WTC11 (cell line): ENCODE results near the gene ZNF48. TPM values are rescaled to one million over a fixed set of nuclear protein-coding genes. Genes with fewer than 3 reads are reported as not detected.
A peak's percentile ranks its signal among the peaks of the same experiment; 100 is the strongest.

Experiments
- ATAC-seq: fragments of 200-7000 bp; cut with Tn5 transposase; 2 replicates; pipeline ENCODE4 v1.10.0; 2021; ENCODE audit warnings: mild to moderate bottlenecking, moderate library complexity
- Bru-seq: library from RNA; stranded (reverse); fragments of 400-500 nt; gene quantifications from one replicate; lab custom pipeline; 2021; lab: Mats Ljungman, UMichigan
- CTCF ChIA-PET: fragments of 300-600 bp; sonication (Branson Sonifier 250); formaldehyde crosslinking; loops from one replicate; lab custom pipeline; 2021; ENCODE audit warnings: antibody characterized with exemption; lab: Charles Lee
- POLR2A ChIA-PET: fragments of 350-600 bp; sonication (Branson Sonifier 250); formaldehyde crosslinking; loops from one replicate; lab custom pipeline; 2021; ENCODE audit warnings: antibody characterized with exemption; lab: Charles Lee
- DNase-seq: peaks from one replicate; pipeline ENCODE4 v3.0.0; 2021; ENCODE audit warnings: low spot score
- H3K27ac Mint-ChIP-seq: 2 replicates; pipeline ENCODE4 v1.8.0; 2021; ENCODE audit warnings: mixed read lengths
- H3K27me3 Mint-ChIP-seq: 2 replicates; pipeline ENCODE4 v1.8.0; 2021; ENCODE audit warnings: low read depth, mild to moderate bottlenecking, moderate library complexity, mixed read lengths
- H3K36me3 Mint-ChIP-seq: 2 replicates; pipeline ENCODE4 v1.8.0; 2021; ENCODE audit warnings: mixed read lengths
- H3K4me1 Mint-ChIP-seq: 2 replicates; pipeline ENCODE4 v1.8.0; 2022; ENCODE audit warnings: mixed read lengths
- H3K4me3 Mint-ChIP-seq: 2 replicates; pipeline ENCODE4 v1.8.0; 2021; ENCODE audit warnings: mild to moderate bottlenecking, moderate library complexity, mixed read lengths
- H3K9me3 Mint-ChIP-seq: 2 replicates; pipeline ENCODE4 v1.8.0; 2021; ENCODE audit warnings: mixed read lengths
- CBFB ChIP-seq: sonication (generic); formaldehyde crosslinking; IDR thresholded peaks from 2 replicates; pipeline ENCODE4 v1.8.1; 2022; ENCODE audit warnings: mild to moderate bottlenecking, low read depth, missing genetic modification reagents
- ETV6 ChIP-seq: sonication (generic); formaldehyde crosslinking; IDR thresholded peaks from 2 replicates; pipeline ENCODE4 v1.8.1; 2022; ENCODE audit warnings: mild to moderate bottlenecking, missing genetic modification reagents
- MXD4 ChIP-seq: fragments of 250-450 bp; sonication (Bioruptor Pico); IDR thresholded peaks from 2 replicates; pipeline ENCODE4 v1.8.0; 2021; ENCODE audit warnings: mild to moderate bottlenecking, moderate library complexity, borderline replicate concordance
- MYBL2 ChIP-seq: sonication (generic); formaldehyde crosslinking; IDR thresholded peaks from 2 replicates; pipeline ENCODE4 v1.8.1; 2023; ENCODE audit warnings: mild to moderate bottlenecking, moderate library complexity, missing genetic modification reagents
- NFE2L1 ChIP-seq: sonication (generic); formaldehyde crosslinking; IDR thresholded peaks from 2 replicates; pipeline ENCODE4 v1.8.1; 2023; ENCODE audit warnings: missing genetic modification reagents
- RORB ChIP-seq: fragments of 250-450 bp; sonication (Bioruptor Pico); IDR thresholded peaks from 2 replicates; pipeline ENCODE4 v1.9.0; 2021; ENCODE audit warnings: mild to moderate bottlenecking
- SP1 ChIP-seq: sonication (generic); formaldehyde crosslinking; conservative IDR thresholded peaks from 2 replicates; pipeline ENCODE4 v1.8.1; 2022; ENCODE audit warnings: missing genetic modification reagents
- ZNF121 ChIP-seq: sonication (generic); formaldehyde crosslinking; IDR thresholded peaks from 2 replicates; pipeline ENCODE4 v1.8.0; 2023; ENCODE audit warnings: missing genetic modification reagents
- ZNF423 ChIP-seq: fragments of 250-450 bp; sonication (Bioruptor Pico); IDR thresholded peaks from 2 replicates; pipeline ENCODE4 v2.1.2; 2022; ENCODE audit warnings: mild to moderate bottlenecking, moderate library complexity
- long read RNA-seq, 3 experiments: library from RNA in 1 of 3; library from capped mRNA in 1 of 3; library from polyadenylated mRNA in 1 of 3; unstranded in 2 of 3; stranded (forward) in 1 of 3; transcript quantifications; one replicate each; pipeline ENCODE4 v2.0.0, GENCODE V29; 2021
- total RNA-seq: library from RNA; stranded (reverse); gene quantifications from 3 replicates; pipeline ENCODE4 v1.2.3, GENCODE V29; 2021
- TF ChIP-seq, protein P1 (sequence below): sonication (generic); formaldehyde crosslinking; IDR thresholded peaks from 2 replicates; pipeline ENCODE4 v1.8.0; 2022; ENCODE audit warnings: mild to moderate bottlenecking, missing genetic modification reagents
- TF ChIP-seq, protein P2 (sequence below): sonication (generic); formaldehyde crosslinking; IDR thresholded peaks from 2 replicates; pipeline ENCODE4 v1.8.1; 2023; ENCODE audit warnings: mild to moderate bottlenecking, moderate library complexity, missing genetic modification reagents
- TF ChIP-seq, protein P3 (sequence below): sonication (generic); formaldehyde crosslinking; IDR thresholded peaks from 2 replicates; pipeline ENCODE4 v1.8.1; 2022; ENCODE audit warnings: missing genetic modification reagents, borderline replicate concordance
- TF ChIP-seq, protein P4 (sequence below): sonication (generic); formaldehyde crosslinking; IDR thresholded peaks from 2 replicates; pipeline ENCODE4 v1.8.0; 2022; ENCODE audit warnings: mild to moderate bottlenecking, missing genetic modification reagents
- TF ChIP-seq, protein P5 (sequence below): sonication (generic); formaldehyde crosslinking; IDR thresholded peaks from 2 replicates; pipeline ENCODE4 v1.8.1; 2023; ENCODE audit warnings: mild to moderate bottlenecking, missing genetic modification reagents, moderate library complexity
- TF ChIP-seq, protein P6 (sequence below): sonication (generic); formaldehyde crosslinking; IDR thresholded peaks from 2 replicates; pipeline ENCODE4 v1.8.1; 2022; ENCODE audit warnings: low read depth, mild to moderate bottlenecking, moderate library complexity, missing genetic modification reagents, borderline replicate concordance
- TF ChIP-seq, protein P7 (sequence below): sonication (generic); formaldehyde crosslinking; IDR thresholded peaks from 2 replicates; pipeline ENCODE4 v1.8.1; 2023; ENCODE audit warnings: mild to moderate bottlenecking, missing genetic modification reagents, moderate library complexity
- TF ChIP-seq, protein P8 (sequence below): sonication (generic); formaldehyde crosslinking; IDR thresholded peaks from 2 replicates; pipeline ENCODE4 v1.8.1; 2022; ENCODE audit warnings: mild to moderate bottlenecking, missing genetic modification reagents, moderate library complexity, borderline replicate concordance
- TF ChIP-seq, protein P9 (sequence below): sonication (generic); formaldehyde crosslinking; IDR thresholded peaks from 2 replicates; pipeline ENCODE4 v1.8.1; 2023; ENCODE audit warnings: mild to moderate bottlenecking, missing genetic modification reagents, borderline replicate concordance

ZNF48 gene
- total RNA-seq, result 31.3 to 39.3 TPM (median 32.1 TPM) in 3 replicates
- percentile 66 among the genes with signal in this experiment for Bru-seq, nascent RNA
- long read RNA-seq, experiment 1, transcript ZNF48-201 (2 exons, 3,234 nt), result minor isoform, 49 of 139 reads
- long read RNA-seq, experiment 1, transcript ZNF48-203 (3 exons, 912 nt), result major isoform, 74 of 139 reads
- long read RNA-seq, experiment 1, partial matches to known transcripts, result 0 of 139 reads
- long read RNA-seq, experiment 1, other reads (novel, unspliced or antisense), result 16 of 139 reads
- long read RNA-seq, experiment 2, transcript ZNF48-201 (2 exons, 3,234 nt), result minor isoform, 10 of 51 reads
- long read RNA-seq, experiment 2, transcript ZNF48-203 (3 exons, 912 nt), result major isoform, 14 of 51 reads
- long read RNA-seq, experiment 2, partial matches to known transcripts, result 0 of 51 reads
- long read RNA-seq, experiment 2, other reads (novel, unspliced or antisense), result 27 of 51 reads
- long read RNA-seq, experiment 3, partial matches to known transcripts, result 0 of 6 reads
- long read RNA-seq, experiment 3, other reads (novel, unspliced or antisense), result 6 of 6 reads

DNA sequence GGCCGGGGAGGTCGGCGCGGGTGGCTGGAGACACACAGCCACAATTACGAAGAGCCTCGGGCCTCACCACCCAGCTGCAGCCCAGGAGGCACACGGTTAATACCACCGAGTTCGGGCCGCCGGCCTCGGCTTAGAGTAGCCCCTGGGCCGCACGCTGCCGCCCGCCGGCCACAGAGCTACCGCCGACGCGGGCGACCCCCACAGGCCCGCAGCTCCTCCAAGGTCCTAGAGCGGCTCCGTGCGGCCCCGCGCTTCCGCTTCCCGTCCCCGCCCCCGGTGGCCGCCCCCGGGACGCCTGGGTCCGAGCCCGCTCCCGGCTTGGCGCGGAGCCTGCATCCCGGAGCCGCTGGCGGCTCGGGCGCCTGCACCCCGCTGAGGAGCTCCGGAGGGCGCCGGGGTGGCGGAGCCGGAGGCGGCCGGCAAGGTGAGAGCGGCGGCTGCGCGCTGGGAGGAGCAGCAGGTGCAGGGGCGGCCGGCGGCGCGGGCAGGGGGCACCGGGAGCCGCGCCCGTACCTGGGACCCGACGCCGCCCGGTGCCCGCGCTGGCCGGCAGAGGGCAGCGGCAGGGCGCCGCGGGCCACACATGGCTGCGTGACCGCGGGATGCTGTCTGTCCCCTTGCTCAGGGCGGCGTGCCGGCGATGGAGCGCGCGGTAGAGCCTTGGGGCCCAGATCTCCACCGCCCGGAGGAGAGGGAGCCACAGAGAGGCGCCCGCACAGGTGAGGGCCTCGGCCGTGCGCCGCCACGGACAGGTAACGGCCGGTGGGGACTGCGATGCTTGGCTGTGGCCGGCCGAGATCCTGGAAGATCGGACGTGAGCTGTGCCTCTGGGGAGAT is at the start of gene ZNF48:
ZNF48 (plus strand) TSS at position 266 of the 837 bp plus-strand sequence; CDS start at position 641, 375 bp downstream.
- H3K4me1 Mint-ChIP-seq, result peaks cover 36% of the 10 kb centered on the region
- ATAC-seq, result peak; percentile 81
- H3K9me3 Mint-ChIP-seq, result no peaks in the 10 kb centered on the region
- ChIA-PET POLR2A (interaction anchor here (0.7 to 2.0 kb wide), 11 partner anchors 9 to 163 kb away, joined by 3 to 26 read pairs (median 5); partner anchors contain the start of genes CD2BP2, MYL11, ZNF764 and ZNF771), CTCF (interaction anchor here (0.5 to 9.3 kb wide), 18 partner anchors 9 to 283 kb away, joined by 3 to 97 read pairs (median 5); partner anchors contain the start of genes CD2BP2, DCTPP1, GDPD3 and SEPTIN1)
- H3K27me3 Mint-ChIP-seq, result peaks cover 4% of the 10 kb centered on the region; the same call in 1 of the 2 replicates
- H3K27ac Mint-ChIP-seq, result peak within 1 kb of the TSS; percentile 98
- peak within 1 kb of the TSS; percentile 97 for H3K4me3 Mint-ChIP-seq
- peak; percentile 85 for DNase-seq
- peaks cover 5% of the 10 kb centered on the region for H3K36me3 Mint-ChIP-seq
- TF ChIP-seq, protein P1, sequence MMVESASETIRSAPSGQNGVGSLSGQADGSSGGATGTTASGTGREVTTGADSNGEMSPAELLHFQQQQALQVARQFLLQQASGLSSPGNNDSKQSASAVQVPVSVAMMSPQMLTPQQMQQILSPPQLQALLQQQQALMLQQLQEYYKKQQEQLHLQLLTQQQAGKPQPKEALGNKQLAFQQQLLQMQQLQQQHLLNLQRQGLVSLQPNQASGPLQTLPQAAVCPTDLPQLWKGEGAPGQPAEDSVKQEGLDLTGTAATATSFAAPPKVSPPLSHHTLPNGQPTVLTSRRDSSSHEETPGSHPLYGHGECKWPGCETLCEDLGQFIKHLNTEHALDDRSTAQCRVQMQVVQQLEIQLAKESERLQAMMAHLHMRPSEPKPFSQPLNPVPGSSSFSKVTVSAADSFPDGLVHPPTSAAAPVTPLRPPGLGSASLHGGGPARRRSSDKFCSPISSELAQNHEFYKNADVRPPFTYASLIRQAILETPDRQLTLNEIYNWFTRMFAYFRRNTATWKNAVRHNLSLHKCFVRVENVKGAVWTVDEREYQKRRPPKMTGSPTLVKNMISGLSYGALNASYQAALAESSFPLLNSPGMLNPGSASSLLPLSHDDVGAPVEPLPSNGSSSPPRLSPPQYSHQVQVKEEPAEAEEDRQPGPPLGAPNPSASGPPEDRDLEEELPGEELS (CRISPR knock-in tag), result peak; percentile 60
- TF ChIP-seq, protein P2, sequence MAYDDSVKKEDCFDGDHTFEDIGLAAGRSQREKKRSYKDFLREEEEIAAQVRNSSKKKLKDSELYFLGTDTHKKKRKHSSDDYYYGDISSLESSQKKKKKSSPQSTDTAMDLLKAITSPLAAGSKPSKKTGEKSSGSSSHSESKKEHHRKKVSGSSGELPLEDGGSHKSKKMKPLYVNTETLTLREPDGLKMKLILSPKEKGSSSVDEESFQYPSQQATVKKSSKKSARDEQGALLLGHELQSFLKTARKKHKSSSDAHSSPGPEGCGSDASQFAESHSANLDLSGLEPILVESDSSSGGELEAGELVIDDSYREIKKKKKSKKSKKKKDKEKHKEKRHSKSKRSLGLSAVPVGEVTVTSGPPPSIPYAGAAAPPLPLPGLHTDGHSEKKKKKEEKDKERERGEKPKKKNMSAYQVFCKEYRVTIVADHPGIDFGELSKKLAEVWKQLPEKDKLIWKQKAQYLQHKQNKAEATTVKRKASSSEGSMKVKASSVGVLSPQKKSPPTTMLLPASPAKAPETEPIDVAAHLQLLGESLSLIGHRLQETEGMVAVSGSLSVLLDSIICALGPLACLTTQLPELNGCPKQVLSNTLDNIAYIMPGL (CRISPR knock-in tag), result 0 out of 2 replicates have a peak, but pooled peaks have one; percentile 48
- TF ChIP-seq, protein P3, sequence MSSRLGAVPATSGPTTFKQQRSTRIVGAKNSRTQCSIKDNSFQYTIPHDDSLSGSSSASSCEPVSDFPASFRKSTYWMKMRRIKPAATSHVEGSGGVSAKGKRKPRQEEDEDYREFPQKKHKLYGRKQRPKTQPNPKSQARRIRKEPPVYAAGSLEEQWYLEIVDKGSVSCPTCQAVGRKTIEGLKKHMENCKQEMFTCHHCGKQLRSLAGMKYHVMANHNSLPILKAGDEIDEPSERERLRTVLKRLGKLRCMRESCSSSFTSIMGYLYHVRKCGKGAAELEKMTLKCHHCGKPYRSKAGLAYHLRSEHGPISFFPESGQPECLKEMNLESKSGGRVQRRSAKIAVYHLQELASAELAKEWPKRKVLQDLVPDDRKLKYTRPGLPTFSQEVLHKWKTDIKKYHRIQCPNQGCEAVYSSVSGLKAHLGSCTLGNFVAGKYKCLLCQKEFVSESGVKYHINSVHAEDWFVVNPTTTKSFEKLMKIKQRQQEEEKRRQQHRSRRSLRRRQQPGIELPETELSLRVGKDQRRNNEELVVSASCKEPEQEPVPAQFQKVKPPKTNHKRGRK (CRISPR knock-in tag), result no peak
- TF ChIP-seq NFE2L1 (CRISPR knock-in tag) (peak; percentile 44; the same call in 1 of the 2 replicates), CBFB (no peak), MXD4 (CRISPR knock-in tag) (no peak), ETV6 (CRISPR knock-in tag) (peak; percentile 55; the same call in 1 of the 2 replicates), RORB (CRISPR knock-in tag) (no peak), MYBL2 (peak; percentile 39; the same call in 1 of the 2 replicates), ZNF423 (CRISPR knock-in tag) (0 out of 2 replicates have a peak, but pooled peaks have one; percentile 6), SP1 (peak; percentile 63), ZNF121 (CRISPR knock-in tag) (no peak)
- TF ChIP-seq, protein P4, sequence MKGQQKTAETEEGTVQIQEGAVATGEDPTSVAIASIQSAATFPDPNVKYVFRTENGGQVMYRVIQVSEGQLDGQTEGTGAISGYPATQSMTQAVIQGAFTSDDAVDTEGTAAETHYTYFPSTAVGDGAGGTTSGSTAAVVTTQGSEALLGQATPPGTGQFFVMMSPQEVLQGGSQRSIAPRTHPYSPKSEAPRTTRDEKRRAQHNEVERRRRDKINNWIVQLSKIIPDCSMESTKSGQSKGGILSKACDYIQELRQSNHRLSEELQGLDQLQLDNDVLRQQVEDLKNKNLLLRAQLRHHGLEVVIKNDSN (CRISPR knock-in tag), result no peak
- TF ChIP-seq, protein P5, sequence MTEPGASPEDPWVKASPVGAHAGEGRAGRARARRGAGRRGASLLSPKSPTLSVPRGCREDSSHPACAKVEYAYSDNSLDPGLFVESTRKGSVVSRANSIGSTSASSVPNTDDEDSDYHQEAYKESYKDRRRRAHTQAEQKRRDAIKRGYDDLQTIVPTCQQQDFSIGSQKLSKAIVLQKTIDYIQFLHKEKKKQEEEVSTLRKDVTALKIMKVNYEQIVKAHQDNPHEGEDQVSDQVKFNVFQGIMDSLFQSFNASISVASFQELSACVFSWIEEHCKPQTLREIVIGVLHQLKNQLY (CRISPR knock-in tag), result no peak
- TF ChIP-seq, protein P6, sequence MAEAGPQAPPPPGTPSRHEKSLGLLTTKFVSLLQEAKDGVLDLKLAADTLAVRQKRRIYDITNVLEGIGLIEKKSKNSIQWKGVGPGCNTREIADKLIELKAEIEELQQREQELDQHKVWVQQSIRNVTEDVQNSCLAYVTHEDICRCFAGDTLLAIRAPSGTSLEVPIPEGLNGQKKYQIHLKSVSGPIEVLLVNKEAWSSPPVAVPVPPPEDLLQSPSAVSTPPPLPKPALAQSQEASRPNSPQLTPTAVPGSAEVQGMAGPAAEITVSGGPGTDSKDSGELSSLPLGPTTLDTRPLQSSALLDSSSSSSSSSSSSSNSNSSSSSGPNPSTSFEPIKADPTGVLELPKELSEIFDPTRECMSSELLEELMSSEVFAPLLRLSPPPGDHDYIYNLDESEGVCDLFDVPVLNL (CRISPR knock-in tag), result 0 out of 2 replicates have a peak, but pooled peaks have one; percentile 15
- TF ChIP-seq, protein P7, sequence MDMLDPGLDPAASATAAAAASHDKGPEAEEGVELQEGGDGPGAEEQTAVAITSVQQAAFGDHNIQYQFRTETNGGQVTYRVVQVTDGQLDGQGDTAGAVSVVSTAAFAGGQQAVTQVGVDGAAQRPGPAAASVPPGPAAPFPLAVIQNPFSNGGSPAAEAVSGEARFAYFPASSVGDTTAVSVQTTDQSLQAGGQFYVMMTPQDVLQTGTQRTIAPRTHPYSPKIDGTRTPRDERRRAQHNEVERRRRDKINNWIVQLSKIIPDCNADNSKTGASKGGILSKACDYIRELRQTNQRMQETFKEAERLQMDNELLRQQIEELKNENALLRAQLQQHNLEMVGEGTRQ (CRISPR knock-in tag), result peak; percentile 23; the same call in 1 of the 2 replicates
- TF ChIP-seq, protein P8, sequence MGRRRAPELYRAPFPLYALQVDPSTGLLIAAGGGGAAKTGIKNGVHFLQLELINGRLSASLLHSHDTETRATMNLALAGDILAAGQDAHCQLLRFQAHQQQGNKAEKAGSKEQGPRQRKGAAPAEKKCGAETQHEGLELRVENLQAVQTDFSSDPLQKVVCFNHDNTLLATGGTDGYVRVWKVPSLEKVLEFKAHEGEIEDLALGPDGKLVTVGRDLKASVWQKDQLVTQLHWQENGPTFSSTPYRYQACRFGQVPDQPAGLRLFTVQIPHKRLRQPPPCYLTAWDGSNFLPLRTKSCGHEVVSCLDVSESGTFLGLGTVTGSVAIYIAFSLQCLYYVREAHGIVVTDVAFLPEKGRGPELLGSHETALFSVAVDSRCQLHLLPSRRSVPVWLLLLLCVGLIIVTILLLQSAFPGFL, result 0 out of 2 replicates have a peak, but pooled peaks have one; percentile 41
- TF ChIP-seq, protein P9, sequence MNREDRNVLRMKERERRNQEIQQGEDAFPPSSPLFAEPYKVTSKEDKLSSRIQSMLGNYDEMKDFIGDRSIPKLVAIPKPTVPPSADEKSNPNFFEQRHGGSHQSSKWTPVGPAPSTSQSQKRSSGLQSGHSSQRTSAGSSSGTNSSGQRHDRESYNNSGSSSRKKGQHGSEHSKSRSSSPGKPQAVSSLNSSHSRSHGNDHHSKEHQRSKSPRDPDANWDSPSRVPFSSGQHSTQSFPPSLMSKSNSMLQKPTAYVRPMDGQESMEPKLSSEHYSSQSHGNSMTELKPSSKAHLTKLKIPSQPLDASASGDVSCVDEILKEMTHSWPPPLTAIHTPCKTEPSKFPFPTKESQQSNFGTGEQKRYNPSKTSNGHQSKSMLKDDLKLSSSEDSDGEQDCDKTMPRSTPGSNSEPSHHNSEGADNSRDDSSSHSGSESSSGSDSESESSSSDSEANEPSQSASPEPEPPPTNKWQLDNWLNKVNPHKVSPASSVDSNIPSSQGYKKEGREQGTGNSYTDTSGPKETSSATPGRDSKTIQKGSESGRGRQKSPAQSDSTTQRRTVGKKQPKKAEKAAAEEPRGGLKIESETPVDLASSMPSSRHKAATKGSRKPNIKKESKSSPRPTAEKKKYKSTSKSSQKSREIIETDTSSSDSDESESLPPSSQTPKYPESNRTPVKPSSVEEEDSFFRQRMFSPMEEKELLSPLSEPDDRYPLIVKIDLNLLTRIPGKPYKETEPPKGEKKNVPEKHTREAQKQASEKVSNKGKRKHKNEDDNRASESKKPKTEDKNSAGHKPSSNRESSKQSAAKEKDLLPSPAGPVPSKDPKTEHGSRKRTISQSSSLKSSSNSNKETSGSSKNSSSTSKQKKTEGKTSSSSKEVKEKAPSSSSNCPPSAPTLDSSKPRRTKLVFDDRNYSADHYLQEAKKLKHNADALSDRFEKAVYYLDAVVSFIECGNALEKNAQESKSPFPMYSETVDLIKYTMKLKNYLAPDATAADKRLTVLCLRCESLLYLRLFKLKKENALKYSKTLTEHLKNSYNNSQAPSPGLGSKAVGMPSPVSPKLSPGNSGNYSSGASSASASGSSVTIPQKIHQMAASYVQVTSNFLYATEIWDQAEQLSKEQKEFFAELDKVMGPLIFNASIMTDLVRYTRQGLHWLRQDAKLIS (CRISPR knock-in tag), result no peak
